KG1 (cell line): ENCODE data around the gene ZNF454.

Experiments used
- DNase-seq: peaks from one replicate; lab custom pipeline; 2025; lab: John Stamatoyannopoulos, UW

ZNF454 gene

DNA sequence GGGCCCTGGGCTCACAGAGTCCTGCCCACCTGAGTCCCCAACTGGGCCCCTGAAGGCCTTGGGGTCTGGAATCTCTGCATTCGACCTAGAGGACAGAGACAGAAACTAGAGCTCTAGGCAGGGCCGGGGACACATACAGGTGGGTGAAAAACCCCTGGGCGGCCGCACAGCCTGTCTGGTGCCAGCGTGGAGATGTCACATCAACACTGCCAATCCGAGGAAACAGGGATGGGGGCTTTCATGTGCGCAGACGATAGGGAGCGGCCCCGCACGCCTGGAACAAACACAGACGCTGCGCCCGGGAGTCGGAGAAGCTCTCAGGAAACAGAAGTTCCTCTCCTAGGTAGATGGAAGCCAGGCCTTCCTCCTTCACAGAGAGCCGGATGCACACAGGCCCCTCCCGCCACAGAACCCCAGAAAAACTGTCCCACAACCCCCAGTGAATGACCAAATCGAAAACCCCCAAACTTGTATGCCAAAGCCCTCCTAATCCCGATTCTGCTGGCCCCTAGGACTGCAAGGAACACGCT, 52.3 kb downstream of the ZNF454 start:
- no peak for DNase-seq

- no peak for DNase-seq
Measured at GRCh38 chr5:178993955-178994579, 53.1 kb downstream of the ZNF454 start.

GRCh38 chr5:178994580-178995340, 53.8 kb downstream of the ZNF454 start, which contains the start of gene GRM6:
GRM6 (minus strand) TSS chr5:178995320; CDS start chr5:178994944, 376 bp downstream.
- no peak for DNase-seq

- no peak for DNase-seq
Measured at GRCh38 chr5:178995341-178995690, 54.3 kb downstream of the ZNF454 start.

DNA sequence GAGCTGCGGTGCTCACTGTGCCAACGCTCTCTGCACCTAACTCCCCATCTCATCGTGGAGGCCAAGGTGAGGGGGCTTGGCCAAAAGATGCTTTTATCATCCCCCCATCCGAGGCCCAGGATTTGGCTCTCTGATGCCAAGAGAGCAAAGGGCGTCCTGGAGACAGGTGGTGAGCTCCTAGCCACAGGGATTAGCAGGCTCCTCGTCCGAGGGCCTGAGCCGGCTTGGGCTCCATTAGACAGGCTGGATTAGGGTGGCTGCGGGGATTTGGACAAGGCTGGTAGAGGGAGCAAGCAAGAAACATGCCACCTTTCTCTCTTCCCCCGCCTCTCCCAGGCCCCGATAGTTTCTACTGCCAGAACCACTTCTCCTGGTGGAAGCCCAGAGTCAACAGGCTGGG, 55.2 kb downstream of the ZNF454 start:
- no peak for DNase-seq

DNA sequence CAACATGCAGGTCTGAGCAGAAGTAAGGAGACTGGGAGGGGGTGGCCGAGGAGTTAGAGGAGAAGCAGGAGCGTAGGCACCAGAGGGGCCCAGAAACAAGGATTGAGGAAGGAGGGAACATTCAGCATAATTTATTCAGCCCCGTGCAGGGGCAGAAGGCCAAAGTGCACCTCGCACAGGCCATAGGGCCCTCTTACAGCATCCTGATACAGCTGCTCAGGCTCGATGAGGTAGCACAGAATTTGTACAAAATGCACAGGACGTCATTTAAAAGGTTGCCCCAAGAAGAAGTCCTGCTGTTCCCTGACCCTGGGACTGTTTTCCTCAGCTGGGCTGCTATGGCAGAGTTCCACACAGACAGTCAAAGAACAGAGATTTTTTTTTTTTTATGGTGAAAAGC, 56.2 kb downstream of the ZNF454 start:
- no peak for DNase-seq

DNA sequence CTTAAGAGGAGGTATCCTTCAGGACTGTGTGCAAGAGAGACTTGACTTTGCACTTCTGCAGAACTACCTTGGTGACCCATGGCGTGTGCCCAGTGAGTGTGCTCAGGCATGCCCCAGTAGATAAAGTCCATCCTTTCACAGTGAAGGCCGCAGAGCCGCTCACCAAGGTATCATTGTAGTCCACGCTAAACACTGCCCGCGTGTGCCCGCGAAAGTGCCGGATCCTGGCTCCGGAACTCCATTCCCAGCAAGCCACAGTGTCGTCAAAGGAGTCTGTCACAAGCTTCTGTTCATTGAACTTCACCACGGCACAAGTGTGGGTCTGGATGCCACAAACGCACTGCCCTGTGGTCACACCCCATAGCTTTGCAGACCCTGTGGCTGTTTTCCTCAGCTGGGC, 57.4 kb downstream of the ZNF454 start:
- DNase-seq, result no peak

- no peak for DNase-seq
Measured at GRCh38 chr5:179006564-179006963, 65.6 kb downstream of the ZNF454 start.

GRCh38 chr5:179008667-179009066, 67.7 kb downstream of the ZNF454 start:
- DNase-seq, result no peak
